GM12892 (cell line): Measurements from ENCODE around the gene LMX1B.

Experiments
- POLR2A ChIP-seq: IDR thresholded peaks from 2 replicates; pipeline ENCODE4 v1.6.1; 2011; ENCODE audit warnings: low read depth, low read length, control low read depth
- POLR2AphosphoS5 ChIP-seq: IDR thresholded peaks from 2 replicates; pipeline ENCODE4 v1.6.1; 2011; ENCODE audit warnings: low read depth, low read length, control low read depth
- TAF1 ChIP-seq: IDR thresholded peaks from 2 replicates; pipeline ENCODE4 v1.6.1; 2011; ENCODE audit warnings: low read depth, mild to moderate bottlenecking, control low read depth, low read length, borderline replicate concordance

DNA sequence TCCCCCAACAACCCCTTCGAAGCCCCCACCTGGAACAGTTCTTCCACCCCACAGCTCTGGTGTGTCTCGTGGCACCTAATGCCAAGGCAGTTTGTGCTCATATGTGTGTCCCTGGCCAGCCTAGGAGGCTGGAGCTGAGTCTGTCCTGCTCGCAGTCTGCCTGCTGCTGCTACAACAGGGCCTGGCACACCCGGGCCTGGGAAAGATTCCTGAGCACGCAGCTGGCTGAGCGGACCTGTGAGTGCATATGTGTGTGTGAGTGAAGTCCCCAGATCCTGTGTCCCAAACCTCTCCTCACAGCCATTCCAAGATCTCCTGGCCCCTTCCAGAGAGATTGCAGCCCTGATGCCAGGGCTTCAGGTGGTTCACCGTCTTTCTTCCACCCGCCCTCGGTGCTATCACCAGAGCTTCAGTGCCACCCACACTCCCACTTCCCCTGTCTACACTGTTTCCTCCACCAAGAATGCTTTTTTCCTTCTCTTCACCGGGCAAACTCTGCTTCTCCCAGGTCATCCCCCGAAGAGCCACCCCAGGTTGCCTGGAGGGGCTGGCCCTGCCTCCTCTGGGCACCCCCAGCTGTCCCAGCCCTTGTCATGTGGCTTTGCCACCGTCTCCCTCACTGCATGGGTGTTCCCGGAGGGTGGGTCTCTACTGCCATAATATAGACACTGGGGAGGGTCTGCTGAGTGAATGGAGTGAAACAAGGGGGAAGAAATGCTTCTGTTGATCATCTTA lies 28.4 kb downstream of the LMX1B start:
- TF ChIP-seq POLR2AphosphoS5, result no peak
- no peak for TF ChIP-seq POLR2A
- TF ChIP-seq TAF1, result no peak
